ENCODE results near the gene KLF14. TPM values are rescaled to one million over a fixed set of nuclear protein-coding genes. Genes with fewer than 3 reads are reported as not detected.
A peak's percentile ranks its signal among the peaks of the same experiment; 100 is the strongest.
"Not testable (repeated sequence)": the region's sequence is repeated elsewhere in the genome, so short reads cannot be mapped to it uniquely, and the experiment has no call there.

KLF14 gene
- not detected in 2 replicates for total RNA-seq (2021)
- not detected for Bru-seq, nascent RNA
- BruChase-seq, experiment 1, labeled RNA remaining after a 2-hour chase = not detected
- not detected for BruChase-seq, experiment 2, labeled RNA remaining after a 6-hour chase
- long read RNA-seq = 0 reads

DNA sequence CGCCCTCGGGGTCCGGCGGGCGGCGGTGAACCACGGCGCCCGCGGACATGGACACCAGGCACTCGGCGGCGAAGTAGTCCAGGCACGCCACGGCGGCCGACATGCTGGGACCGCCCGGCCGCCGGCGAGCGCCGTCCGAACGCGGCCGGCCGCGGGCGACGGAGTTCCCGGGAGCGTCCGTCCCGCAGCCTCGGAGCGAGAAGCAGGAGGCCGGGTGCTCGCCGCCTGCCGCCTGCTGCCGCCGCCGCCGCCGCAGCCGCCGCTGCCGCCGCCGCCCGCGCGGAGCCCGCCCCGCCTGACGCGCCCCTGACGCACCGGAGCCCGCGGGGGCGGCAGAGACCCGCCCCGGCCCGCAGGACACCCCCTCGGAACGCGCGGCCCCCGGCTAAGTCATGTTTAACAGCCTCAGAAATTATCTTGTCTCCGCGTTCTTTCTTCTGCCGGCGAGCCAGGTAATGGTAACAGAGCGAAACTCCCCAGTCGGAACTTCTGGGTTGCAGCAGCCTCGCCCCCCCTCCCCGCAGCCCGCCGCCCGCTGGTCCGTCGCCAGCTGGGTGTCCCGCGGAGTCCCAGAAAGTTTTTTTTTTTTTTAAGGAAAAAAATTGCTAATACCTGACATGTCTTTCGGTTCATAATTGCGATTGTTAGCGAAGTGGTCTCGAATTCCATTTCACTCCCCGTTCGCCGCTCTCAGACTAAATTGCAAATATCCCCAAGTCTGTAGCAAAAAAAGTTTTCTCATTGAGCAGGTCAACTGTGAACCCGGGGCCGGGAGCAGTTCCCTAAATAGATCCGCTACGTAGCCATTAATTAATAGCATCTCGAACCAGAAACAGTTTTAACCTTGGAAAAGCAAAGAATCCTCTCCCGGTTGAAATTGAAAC lies at the start of gene KLF14:
Gene KLF14, minus strand, starts transcription at position 277 of the 884 bp plus-strand sequence. Its CDS starts 174 bp downstream, at position 103.
- Histone ChIP-seq H3K4me1 (ENCODE audit: insufficient read depth, low read length, poor library complexity, severe bottlenecking) (peaks cover 5% of the 10 kb centered on the region), H3K4me3 (ENCODE audit: low read depth, low read length, poor library complexity, severe bottlenecking) (peak within 1 kb of the TSS; percentile 49), H3K9me3 (ENCODE audit: low read depth, low read length, poor library complexity, severe bottlenecking) (no peaks in the 10 kb centered on the region), H3K27me3 (replicated peaks; ENCODE audit: insufficient read depth, low read depth, low read length, poor library complexity) (peaks cover 78% of the 10 kb centered on the region), H3K36me3 (ENCODE audit: insufficient read depth, low read length, poor library complexity, severe bottlenecking) (no peaks in the 10 kb centered on the region), H3K27ac (ENCODE audit: low read depth, low read length, poor library complexity, severe bottlenecking) (no peak within 1 kb of the TSS)
- ChIA-PET CTCF (no interaction called here), POLR2A (ENCODE audit: low non-redundant PET) (no interaction called here)
- intact Hi-C loops (cut with micrococcal nuclease; ENCODE audit: unreplicated experiment) = no loop called here
- no peak for TF ChIP-seq EZH2 (IDR thresholded peaks at IDR 0.05; ENCODE audit: borderline replicate concordance, low read depth, low read length, poor library complexity, severe bottlenecking)
- TF ChIP-seq, protein P1, sequence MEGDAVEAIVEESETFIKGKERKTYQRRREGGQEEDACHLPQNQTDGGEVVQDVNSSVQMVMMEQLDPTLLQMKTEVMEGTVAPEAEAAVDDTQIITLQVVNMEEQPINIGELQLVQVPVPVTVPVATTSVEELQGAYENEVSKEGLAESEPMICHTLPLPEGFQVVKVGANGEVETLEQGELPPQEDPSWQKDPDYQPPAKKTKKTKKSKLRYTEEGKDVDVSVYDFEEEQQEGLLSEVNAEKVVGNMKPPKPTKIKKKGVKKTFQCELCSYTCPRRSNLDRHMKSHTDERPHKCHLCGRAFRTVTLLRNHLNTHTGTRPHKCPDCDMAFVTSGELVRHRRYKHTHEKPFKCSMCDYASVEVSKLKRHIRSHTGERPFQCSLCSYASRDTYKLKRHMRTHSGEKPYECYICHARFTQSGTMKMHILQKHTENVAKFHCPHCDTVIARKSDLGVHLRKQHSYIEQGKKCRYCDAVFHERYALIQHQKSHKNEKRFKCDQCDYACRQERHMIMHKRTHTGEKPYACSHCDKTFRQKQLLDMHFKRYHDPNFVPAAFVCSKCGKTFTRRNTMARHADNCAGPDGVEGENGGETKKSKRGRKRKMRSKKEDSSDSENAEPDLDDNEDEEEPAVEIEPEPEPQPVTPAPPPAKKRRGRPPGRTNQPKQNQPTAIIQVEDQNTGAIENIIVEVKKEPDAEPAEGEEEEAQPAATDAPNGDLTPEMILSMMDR (conservative IDR thresholded peaks at IDR 0.05; ENCODE audit: low read depth, low read length) = no peak
- BruUV-seq (replicated peaks) = no TSS peak
- peak; percentile 12 for DNase-seq (ENCODE audit: low spot score)

DNA sequence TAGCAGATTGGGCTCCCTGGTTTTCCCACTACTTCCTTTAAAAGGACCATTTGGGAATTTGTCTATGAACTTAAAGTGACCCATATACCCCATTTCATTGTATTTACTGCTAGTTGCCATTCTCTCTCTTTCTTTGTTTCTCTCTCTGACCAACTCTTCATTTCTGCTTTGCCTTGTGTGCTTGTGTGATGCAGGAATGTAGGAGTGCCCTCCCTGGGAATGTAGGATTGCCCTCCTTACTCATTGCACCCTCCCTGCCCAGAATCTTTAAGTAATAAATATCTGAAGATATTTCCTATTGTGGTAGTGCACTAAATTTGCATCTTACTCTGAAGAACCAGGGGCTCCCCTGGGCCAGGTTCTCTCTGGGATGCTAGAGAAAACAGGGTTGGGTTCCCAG lies 47.3 kb upstream of the KLF14 start:
- H3K27me3 ChIP-seq (replicated peaks; ENCODE audit: insufficient read depth, low read depth, low read length, poor library complexity) = peaks cover 6% of the 10 kb centered on the region
- no peak overlapping the region for H3K27ac ChIP-seq (ENCODE audit: low read depth, low read length, poor library complexity, severe bottlenecking)
- no peak for TF ChIP-seq EZH2 (IDR thresholded peaks at IDR 0.05; ENCODE audit: borderline replicate concordance, low read depth, low read length, poor library complexity, severe bottlenecking)
- TF ChIP-seq, protein P1 (conservative IDR thresholded peaks at IDR 0.05; ENCODE audit: low read depth, low read length) = no peak
- H3K9me3 ChIP-seq (ENCODE audit: low read depth, low read length, poor library complexity, severe bottlenecking) = no peaks in the 10 kb centered on the region
- BruUV-seq (replicated peaks) = no TSS peak
- intact Hi-C loops (cut with micrococcal nuclease; ENCODE audit: unreplicated experiment) = no loop called here
- no peak for DNase-seq (ENCODE audit: low spot score)
- H3K4me3 ChIP-seq (ENCODE audit: low read depth, low read length, poor library complexity, severe bottlenecking) = no peak overlapping the region
- ChIA-PET CTCF (no interaction called here), POLR2A (ENCODE audit: low non-redundant PET) (no interaction called here)
- no peaks in the 10 kb centered on the region for H3K4me1 ChIP-seq (ENCODE audit: insufficient read depth, low read length, poor library complexity, severe bottlenecking)
- no peaks in the 10 kb centered on the region for H3K36me3 ChIP-seq (ENCODE audit: insufficient read depth, low read length, poor library complexity, severe bottlenecking)

DNA sequence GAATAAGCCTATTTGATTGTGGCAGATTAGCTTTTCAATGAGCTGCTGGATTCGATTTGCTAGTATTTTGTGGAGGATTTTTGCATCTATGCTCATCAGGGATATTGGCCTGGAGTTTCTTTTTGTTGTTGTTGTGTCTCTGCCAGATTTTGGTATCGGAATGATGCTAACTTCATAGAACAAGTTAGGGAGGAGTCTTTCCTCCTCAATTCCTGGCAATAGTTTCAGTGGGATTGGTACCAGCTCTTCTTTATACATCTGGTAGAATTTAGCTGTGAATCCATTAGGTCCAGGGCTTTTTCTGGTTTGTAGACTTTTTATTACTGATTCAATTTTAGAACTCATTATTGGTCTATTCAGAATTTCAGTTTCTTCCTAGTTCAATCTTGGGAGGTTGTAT lies 43.4 kb upstream of the KLF14 start:
- intact Hi-C loops (cut with micrococcal nuclease; ENCODE audit: unreplicated experiment) = no loop called here
- ChIA-PET CTCF (no interaction called here), POLR2A (ENCODE audit: low non-redundant PET) (no interaction called here)
- H3K9me3 ChIP-seq (ENCODE audit: low read depth, low read length, poor library complexity, severe bottlenecking) = peaks cover 3% of the 10 kb centered on the region
- H3K4me1 ChIP-seq (ENCODE audit: insufficient read depth, low read length, poor library complexity, severe bottlenecking) = no peaks in the 10 kb centered on the region
- no peak for TF ChIP-seq EZH2 (IDR thresholded peaks at IDR 0.05; ENCODE audit: borderline replicate concordance, low read depth, low read length, poor library complexity, severe bottlenecking)
- TF ChIP-seq, protein P1 (conservative IDR thresholded peaks at IDR 0.05; ENCODE audit: low read depth, low read length) = no peak
- no peak overlapping the region for H3K4me3 ChIP-seq (ENCODE audit: low read depth, low read length, poor library complexity, severe bottlenecking)
- H3K27ac ChIP-seq (ENCODE audit: low read depth, low read length, poor library complexity, severe bottlenecking) = no peak overlapping the region
- DNase-seq (ENCODE audit: low spot score) = no peak
- BruUV-seq (replicated peaks) = no TSS peak
- H3K27me3 ChIP-seq (replicated peaks; ENCODE audit: insufficient read depth, low read depth, low read length, poor library complexity) = peaks cover 6% of the 10 kb centered on the region
- H3K36me3 ChIP-seq (ENCODE audit: insufficient read depth, low read length, poor library complexity, severe bottlenecking) = no peaks in the 10 kb centered on the region

DNA sequence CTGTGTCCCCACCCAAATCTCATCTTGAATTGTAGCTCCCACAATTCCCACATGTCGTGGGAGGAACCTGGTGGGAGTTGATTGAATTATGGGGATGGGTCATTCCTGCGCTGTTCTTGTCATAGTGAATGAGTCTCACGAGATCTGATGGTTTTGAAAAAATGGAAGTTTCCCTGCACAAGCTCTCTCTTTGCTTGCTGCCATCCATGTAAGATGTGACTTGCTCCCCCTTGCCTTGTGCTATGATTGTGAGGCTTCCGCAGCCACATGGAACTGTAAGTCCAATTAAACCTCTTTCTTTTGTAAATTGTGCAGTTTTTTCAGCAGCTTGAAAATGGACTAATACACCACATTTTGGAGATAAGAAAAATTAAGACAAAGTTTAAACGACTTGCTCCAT lies 38.4 kb upstream of the KLF14 start:
- DNase-seq (ENCODE audit: low spot score); H3K36me3 ChIP-seq (ENCODE audit: insufficient read depth, low read length, poor library complexity, severe bottlenecking); intact Hi-C loops (cut with micrococcal nuclease; ENCODE audit: unreplicated experiment); H3K27me3 ChIP-seq (replicated peaks; ENCODE audit: insufficient read depth, low read depth, low read length, poor library complexity); CTCF ChIA-PET; POLR2A ChIA-PET (ENCODE audit: low non-redundant PET); H3K27ac ChIP-seq (ENCODE audit: low read depth, low read length, poor library complexity, severe bottlenecking); H3K4me1 ChIP-seq (ENCODE audit: insufficient read depth, low read length, poor library complexity, severe bottlenecking); BruUV-seq (replicated peaks); H3K4me3 ChIP-seq (ENCODE audit: low read depth, low read length, poor library complexity, severe bottlenecking): not testable (repeated sequence)
- peaks cover 17% of the 10 kb centered on the region for H3K9me3 ChIP-seq (ENCODE audit: low read depth, low read length, poor library complexity, severe bottlenecking)
